Small intestine (tissue), 7 donors: ENCODE measurements around the gene UTP25. TPM values are rescaled to one million over a fixed set of nuclear protein-coding genes. Genes with fewer than 3 reads are reported as not detected.

Source experiments
- DNase-seq, 2 donors: peaks; one replicate each; pipeline versions ENCODE4 v3.0.0 to v3.0.0-alpha.2; 2013
- FAIRE-seq: peaks from 2 replicates; lab custom pipeline; 2012; peaks lifted over from hg19 to GRCh38; lab: Jason Lieb, UNC
- H3K27ac ChIP-seq, 3 donors: one replicate each; pipeline ENCODE4 v1.5.1; 2013; ENCODE audit warnings: low read length in 2 of 3, mild to moderate bottlenecking in 2 of 3, control low read depth in 1 of 3, inconsistent platforms in 1 of 3, low read depth in 1 of 3, moderate library complexity in 1 of 3
- H3K27me3 ChIP-seq, 3 donors: one replicate each; pipeline ENCODE4 v1.6.1; 2013; ENCODE audit warnings: low read length in 3 of 3, inconsistent platforms in 1 of 3; ENCODE audit not compliant: control insufficient read depth in 3 of 3, insufficient read depth in 3 of 3
- H3K36me3 ChIP-seq, 3 donors: one replicate each; pipeline ENCODE4 v1.6.1; 2013; ENCODE audit warnings: low read length in 3 of 3, inconsistent platforms in 1 of 3, low read depth in 1 of 3, mild to moderate bottlenecking in 1 of 3, moderate library complexity in 1 of 3; ENCODE audit not compliant: control insufficient read depth in 3 of 3, insufficient read depth in 2 of 3
- H3K4me1 ChIP-seq, 3 donors: one replicate each; pipeline ENCODE4 v1.6.1; 2013; ENCODE audit warnings: low read length in 2 of 3, inconsistent platforms in 1 of 3, low read depth in 1 of 3, mild to moderate bottlenecking in 1 of 3, moderate library complexity in 1 of 3; ENCODE audit not compliant: control insufficient read depth in 3 of 3, insufficient read depth in 2 of 3
- H3K4me3 ChIP-seq, 3 donors: one replicate each; pipeline ENCODE4 v1.5.1; 2013; ENCODE audit warnings: low read length in 3 of 3, control low read depth in 1 of 3, inconsistent platforms in 1 of 3, low read depth in 1 of 3, mild to moderate bottlenecking in 1 of 3, moderate library complexity in 1 of 3
- H3K9me3 ChIP-seq, 2 donors: one replicate each; pipeline ENCODE4 v1.6.1; 2013; ENCODE audit warnings: low read depth in 1 of 2, low read length in 1 of 2; ENCODE audit not compliant: control insufficient read depth in 2 of 2, insufficient read depth in 1 of 2
- WGBS, 3 donors: extraction: QIAGEN DNeasy Blood & Tissue Kit; methylation state at CpG; one replicate each; pipeline ENCODE4 v1.1.7; 2013; 5-methylcytosine and 5-hydroxymethylcytosine counted together
- polyA plus RNA-seq, 4 donors: library from polyadenylated mRNA; stranded (reverse) in 3 of 4; unstranded in 1 of 4; fragments of 200-250 nt in 3 of 4; fragments of 120-200 nt in 1 of 4; gene quantifications; one replicate each; pipeline versions ENCODE4 v1.2.1 to v1.2.3, GENCODE V29; 2013
- donor health status: healthy with polysubstance abuse.
- donor health status: control.
- donor health status: control.
- donor health status: Bipolar disorder and iron deficiency.
- donor health status: healthy.

The UTP25 gene
- polyA plus RNA-seq, 4 donors: 0.89 to 9.8 (median 2.2) TPM

DNA sequence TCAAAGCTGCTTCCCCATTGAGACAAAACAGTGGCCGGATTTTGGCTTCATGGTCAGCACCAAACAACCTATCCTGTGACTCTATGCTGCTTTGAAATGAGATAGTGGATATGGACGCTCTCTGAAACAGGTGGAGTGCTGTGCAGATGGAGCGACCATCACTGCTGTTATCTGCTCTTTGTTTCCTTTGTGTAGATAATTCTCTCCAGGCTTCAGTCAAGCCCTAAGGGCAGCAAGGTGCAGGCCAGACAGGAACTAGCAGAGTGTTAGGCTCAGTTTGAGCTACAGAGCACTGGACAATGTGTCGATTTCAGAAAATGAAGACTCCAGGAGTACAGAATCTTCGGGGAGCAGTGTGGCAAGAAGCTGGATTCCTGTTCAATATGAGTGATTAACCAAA, 17.0 kb upstream of the UTP25 start:
- no peak for FAIRE-seq
- 81 to 85% (median 83%) methylated on average over 5 of the region's 5 CpGs for WGBS, 3 donors
- H3K9me3 ChIP-seq: no peaks in the 10 kb centered on the region

DNA sequence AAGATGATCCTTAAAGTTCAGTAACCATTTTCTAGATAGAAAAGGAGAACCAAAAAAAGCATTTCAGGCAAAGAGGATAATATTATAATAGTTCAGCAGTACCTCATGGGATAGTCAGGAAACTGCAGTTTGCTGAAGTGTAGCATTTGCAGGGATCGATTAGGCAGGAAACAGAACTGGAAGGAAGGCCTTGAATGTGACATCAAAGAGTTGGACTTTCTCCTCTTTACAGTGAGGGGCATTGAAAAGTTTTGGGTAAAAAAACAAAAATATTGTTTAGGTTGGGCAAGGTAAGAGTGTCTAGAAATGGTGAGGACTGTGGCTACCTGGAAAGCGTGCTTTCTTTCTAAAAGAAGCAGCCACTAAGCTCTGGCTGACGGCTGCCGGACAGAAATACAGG, 13.9 kb upstream of the UTP25 start:
- FAIRE-seq: no peak
- WGBS, 3 donors: 86 to 93% (median 88%) methylated on average over 4 of the region's 4 CpGs
- no peaks in the 10 kb centered on the region for H3K27me3 ChIP-seq
- H3K9me3 ChIP-seq: no peaks in the 10 kb centered on the region
- no peak for DNase-seq
- peaks cover 0 to 10% (median 0%) of the 10 kb centered on the region in 3 donors for H3K4me1 ChIP-seq
- H3K4me3 ChIP-seq: no peak overlapping the region
- H3K27ac ChIP-seq: no peak overlapping the region
- no peaks in the 10 kb centered on the region for H3K36me3 ChIP-seq

More for the DNA sequence above, 17.0 kb upstream of the UTP25 start:
- peaks cover 2 to 35% (median 3%) of the 10 kb centered on the region in 3 donors for H3K4me1 ChIP-seq
- no peak overlapping the region for H3K4me3 ChIP-seq
- DNase-seq: no peak
- H3K36me3 ChIP-seq: no peaks in the 10 kb centered on the region
- H3K27ac ChIP-seq: no peak overlapping the region
- H3K27me3 ChIP-seq: no peaks in the 10 kb centered on the region

- H3K27ac ChIP-seq: no peak overlapping the region
- H3K27me3 ChIP-seq: no peaks in the 10 kb centered on the region
- no peak for DNase-seq
- WGBS, 3 donors: 82 to 91% (median 89%) methylated on average over 3 of the region's 3 CpGs
- no peak for FAIRE-seq
- H3K36me3 ChIP-seq: no peaks in the 10 kb centered on the region
- H3K4me3 ChIP-seq: no peak overlapping the region
- no peaks in the 10 kb centered on the region for H3K9me3 ChIP-seq
- peaks cover 0 to 5% (median 0%) of the 10 kb centered on the region in 3 donors for H3K4me1 ChIP-seq
Measured at GRCh38 chr1:209815490-209815889, 12.3 kb upstream of the UTP25 start.

DNA sequence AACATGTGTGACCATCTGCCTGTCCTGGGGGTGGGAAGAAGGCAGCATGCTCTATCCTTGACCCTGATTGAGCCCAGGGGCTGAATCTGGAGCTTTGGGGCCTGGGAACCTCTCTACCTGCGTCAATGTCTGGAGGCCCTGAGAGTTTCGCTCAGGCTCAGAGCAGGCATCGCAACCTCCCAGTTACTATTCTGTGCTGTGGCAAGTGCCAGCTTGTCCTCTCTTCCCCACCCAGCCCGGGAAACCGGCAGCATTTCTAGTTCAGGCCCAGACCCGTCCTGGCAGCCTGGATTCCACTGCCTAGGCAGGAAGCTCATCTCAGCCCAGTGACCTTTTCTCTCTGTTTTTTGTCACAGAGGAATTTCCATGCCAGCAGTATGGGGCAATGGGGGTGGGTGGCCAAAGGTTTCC, 11.8 kb upstream of the UTP25 start:
- WGBS, 3 donors: 79 to 87% (median 86%) methylated on average over 6 of the region's 6 CpGs
- Histone ChIP-seq H3K4me3 (no peak overlapping the region), H3K36me3 (no peaks in the 10 kb centered on the region), H3K4me1 (peaks cover 0 to 5% (median 0%) of the 10 kb centered on the region in 3 donors), H3K27me3 (no peaks in the 10 kb centered on the region), H3K9me3 (no peaks in the 10 kb centered on the region), H3K27ac (no peak overlapping the region)
- FAIRE-seq (no peak), DNase-seq (no peak)

DNA sequence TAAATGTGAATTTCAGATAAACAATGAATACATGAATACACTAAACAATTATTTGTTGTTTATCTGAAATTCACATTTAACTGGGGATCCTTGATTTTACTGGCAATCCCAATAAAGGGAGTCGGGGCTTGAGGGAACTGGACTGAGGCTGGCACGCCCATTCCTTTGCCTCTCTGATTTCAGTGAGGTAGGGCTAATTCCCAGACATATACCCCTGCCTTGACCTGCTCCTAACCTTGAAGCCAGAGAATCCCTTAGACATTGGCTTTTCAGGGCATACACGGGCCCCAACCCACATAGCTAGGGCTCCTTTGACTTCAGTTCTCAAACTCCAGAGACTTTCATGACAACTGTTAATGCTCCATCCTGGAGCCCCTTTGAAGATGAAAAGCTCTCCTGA, 10.8 kb upstream of the UTP25 start:
- H3K27ac ChIP-seq: no peak overlapping the region
- no peaks in the 10 kb centered on the region for H3K36me3 ChIP-seq
- DNase-seq: no peak
- H3K4me3 ChIP-seq: no peak overlapping the region
- peaks cover 0 to 5% (median 0%) of the 10 kb centered on the region in 3 donors for H3K4me1 ChIP-seq
- no peaks in the 10 kb centered on the region for H3K9me3 ChIP-seq
- WGBS, 3 donors: 58 to 78% (median 62%) methylated on average over 3 of the region's 3 CpGs
- no peaks in the 10 kb centered on the region for H3K27me3 ChIP-seq
- FAIRE-seq: no peak

GRCh38 chr1:209817691-209818090, 10.1 kb upstream of the UTP25 start:
- FAIRE-seq (no peak), DNase-seq (no peak)
- Histone ChIP-seq H3K27ac (no peak overlapping the region), H3K9me3 (no peaks in the 10 kb centered on the region), H3K27me3 (no peaks in the 10 kb centered on the region), H3K36me3 (no peaks in the 10 kb centered on the region), H3K4me3 (no peak overlapping the region), H3K4me1 (peaks cover 0 to 5% (median 0%) of the 10 kb centered on the region in 3 donors)
- WGBS, 3 donors: 91 to 96% (median 93%) methylated on average over 1 of the region's 1 CpG

DNA sequence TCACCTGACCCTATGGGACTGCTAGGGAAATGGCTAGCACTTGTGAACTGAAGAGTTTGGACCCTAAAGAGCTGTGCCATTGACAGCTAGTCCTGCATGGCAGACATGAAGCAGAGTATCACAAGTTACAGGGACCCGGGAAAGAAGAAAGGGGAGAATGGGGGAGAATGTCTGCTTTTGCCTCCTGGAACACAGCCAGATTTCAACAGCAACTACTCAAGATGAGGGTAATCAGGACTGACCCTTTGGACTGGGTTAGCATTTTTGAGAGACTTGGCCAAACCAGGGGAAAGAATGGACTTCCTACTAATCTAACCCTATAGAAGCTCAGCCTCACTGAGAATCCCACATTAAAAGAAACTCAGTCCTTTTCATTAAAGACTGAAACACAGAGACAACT, 8.7 kb upstream of the UTP25 start:
- Histone ChIP-seq H3K4me3 (no peak overlapping the region), H3K4me1 (peaks cover 0 to 5% (median 0%) of the 10 kb centered on the region in 3 donors), H3K9me3 (no peaks in the 10 kb centered on the region), H3K36me3 (no peaks in the 10 kb centered on the region), H3K27ac (no peak overlapping the region), H3K27me3 (no peaks in the 10 kb centered on the region)
- 32 to 55% (median 38%) methylated on average over 1 of the region's 1 CpG for WGBS, 3 donors
- DNase-seq (no peak), FAIRE-seq (no peak)

- H3K27ac ChIP-seq: no peak overlapping the region
- no peak overlapping the region for H3K4me3 ChIP-seq
- no peaks in the 10 kb centered on the region for H3K27me3 ChIP-seq
- DNase-seq: no peak
- no peak for FAIRE-seq
- peaks cover 0 to 13% (median 0%) of the 10 kb centered on the region in 3 donors for H3K4me1 ChIP-seq
- no peaks in the 10 kb centered on the region for H3K36me3 ChIP-seq
- 41 to 64% (median 52%) methylated on average over 4 of the region's 4 CpGs for whole genome bisulfite sequencing, 3 donors
- H3K9me3 ChIP-seq: no peaks in the 10 kb centered on the region
Measured at GRCh38 chr1:209820986-209821385, 6.8 kb upstream of the UTP25 start.

GRCh38 chr1:209822706-209823105, 5.1 kb upstream of the UTP25 start:
- Histone ChIP-seq H3K27me3 (no peaks in the 10 kb centered on the region), H3K27ac (no peak overlapping the region), H3K9me3 (no peaks in the 10 kb centered on the region), H3K4me1 (peaks cover 0 to 18% (median 0%) of the 10 kb centered on the region in 3 donors), H3K36me3 (no peaks in the 10 kb centered on the region), H3K4me3 (no peak overlapping the region)
- FAIRE-seq: no peak
- no peak for DNase-seq
- WGBS, 3 donors: 52 to 61% (median 59%) methylated on average over 7 of the region's 7 CpGs
